ENCODE results near the gene CD79A.
A peak's percentile ranks its signal among the peaks of the same experiment; 100 is the strongest.
"Not testable (repeated sequence)": the region's sequence is repeated elsewhere in the genome, so short reads cannot be mapped to it uniquely, and the experiment has no call there.

The CD79A gene

DNA sequence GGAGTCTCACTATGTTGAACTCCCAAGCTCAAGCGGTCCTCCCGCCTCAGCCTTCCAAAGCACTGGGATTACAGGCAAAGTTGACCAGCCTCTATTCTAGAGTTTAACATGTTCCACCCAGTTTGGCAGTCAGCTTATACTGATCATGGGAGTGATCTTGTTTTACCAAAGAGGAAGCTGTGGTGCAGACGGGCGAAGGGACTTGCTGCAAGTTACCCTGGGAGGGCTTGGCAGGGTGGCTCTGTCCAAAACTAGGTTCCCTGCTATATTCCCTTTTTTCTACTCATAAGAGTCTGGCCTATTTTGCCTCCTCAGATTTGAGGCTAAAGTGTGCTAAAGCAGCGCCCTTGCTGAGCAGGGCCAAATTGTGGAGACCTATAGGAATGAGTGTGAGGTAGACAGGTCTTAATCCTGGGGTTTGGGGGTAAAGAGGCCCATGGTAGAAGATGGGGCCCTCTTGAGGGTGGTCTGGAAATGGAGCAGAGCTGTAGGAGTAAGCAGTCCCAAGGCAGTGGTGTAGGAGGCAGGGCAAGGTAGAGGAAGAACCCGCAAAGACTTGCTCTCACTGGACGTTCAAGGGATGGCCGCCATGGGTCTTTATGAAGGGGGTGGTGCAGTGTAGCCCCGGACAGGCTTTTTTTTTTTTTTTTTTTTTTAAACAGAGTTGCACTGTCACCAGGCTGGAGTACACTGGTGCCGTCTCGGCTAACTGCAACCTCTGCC, 13.7 kb upstream of the CD79A start:
- no peak for FAIRE-seq

DNA sequence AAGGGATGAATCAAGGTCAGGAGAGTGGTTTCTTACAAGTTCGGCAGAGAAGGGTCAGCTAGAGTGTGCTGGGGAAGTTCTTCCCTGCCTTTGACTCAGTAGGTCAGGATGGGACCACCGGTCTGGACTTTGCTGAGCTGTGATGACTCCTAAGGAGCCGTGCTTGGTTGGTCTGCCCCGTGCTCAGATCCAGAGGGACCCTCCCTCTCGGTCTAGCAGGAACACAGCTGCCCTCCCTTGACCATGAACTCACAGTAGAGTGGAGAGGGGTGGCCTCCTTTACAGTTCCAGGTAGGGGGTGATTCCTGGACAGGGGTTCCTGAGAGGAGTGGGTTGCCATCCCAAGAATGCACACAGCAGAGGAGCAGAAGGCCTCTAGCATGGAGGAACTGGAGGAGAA, 12.7 kb upstream of the CD79A start:
- no peak for FAIRE-seq

DNA sequence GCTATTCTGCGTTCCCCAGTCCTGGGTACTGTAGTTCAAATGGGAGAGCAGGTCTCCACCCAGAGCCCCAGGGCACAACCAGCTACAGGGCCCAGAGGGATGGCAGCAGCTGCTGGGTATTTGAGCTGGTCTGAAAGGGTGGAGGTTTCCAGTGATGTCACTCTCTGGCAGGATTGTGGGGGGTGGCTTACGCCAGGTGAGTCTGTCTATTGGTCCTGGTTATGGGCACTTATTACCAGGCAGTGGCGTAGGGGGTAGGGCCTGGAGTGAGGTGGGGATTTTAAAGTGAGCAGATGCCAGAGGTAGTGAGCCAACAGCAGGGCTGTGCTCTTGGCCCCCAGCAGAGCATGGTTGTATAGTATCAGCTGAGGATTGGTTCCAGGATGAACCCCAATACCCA, 10.8 kb upstream of the CD79A start:
- FAIRE-seq, result no peak

DNA sequence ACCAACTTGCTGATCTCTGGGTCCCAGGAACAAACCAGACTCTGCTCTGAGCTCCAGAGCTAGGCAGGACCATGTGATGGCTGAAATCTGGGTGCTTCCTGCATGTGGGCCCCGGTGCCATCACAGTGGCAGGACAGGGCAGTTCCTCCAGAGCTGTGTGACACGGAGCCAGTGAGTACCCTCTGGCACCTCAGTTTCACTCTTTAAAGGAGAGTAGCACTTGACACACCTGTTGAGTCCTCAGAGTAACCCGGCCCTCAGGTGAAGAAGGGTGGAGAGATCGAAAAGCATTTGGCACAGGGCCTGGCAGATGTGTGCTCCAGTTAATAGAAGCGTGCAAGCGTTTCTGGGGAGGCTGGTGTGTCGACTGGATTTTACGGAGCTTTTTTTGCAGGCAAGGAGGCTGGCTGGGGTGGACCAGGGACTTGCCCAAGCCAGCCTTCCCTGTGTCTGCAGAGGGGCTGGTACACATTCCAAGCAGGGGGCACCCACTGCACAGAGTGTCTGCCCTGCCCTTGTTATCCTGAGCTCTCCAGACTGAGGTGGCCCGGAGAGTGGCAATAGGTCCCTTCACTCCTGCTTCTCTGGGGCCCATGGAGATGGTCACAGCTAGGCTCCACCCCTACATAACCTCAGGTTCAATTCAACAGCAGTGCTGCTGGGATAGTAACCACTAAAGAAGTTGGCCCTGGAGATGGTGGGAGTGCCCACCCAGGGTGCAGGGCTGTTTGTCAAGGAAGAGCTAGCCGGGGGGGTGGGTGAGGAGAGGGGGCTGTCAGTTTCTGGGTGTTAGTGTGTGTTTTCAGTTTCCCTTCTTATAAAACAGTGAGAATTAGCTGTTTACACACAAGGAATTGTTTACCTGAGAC, 8.7 kb upstream of the CD79A start:
- no peak for FAIRE-seq

DNA sequence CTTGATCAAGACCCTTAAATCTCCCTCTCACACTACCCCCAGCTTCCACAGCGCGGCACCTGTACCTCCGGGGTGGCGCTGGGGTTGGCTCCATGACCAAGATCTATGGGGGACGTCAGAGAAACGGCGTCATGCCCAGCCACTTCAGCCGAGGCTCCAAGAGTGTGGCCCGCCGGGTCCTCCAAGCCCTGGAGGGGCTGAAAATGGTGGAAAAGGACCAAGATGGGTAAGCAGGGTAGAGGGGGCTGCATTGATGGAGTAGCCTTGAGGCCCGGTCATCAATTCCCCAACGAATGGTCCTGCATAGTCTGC, 8.1 kb upstream of the CD79A start:
- FAIRE-seq, result no peak

DNA sequence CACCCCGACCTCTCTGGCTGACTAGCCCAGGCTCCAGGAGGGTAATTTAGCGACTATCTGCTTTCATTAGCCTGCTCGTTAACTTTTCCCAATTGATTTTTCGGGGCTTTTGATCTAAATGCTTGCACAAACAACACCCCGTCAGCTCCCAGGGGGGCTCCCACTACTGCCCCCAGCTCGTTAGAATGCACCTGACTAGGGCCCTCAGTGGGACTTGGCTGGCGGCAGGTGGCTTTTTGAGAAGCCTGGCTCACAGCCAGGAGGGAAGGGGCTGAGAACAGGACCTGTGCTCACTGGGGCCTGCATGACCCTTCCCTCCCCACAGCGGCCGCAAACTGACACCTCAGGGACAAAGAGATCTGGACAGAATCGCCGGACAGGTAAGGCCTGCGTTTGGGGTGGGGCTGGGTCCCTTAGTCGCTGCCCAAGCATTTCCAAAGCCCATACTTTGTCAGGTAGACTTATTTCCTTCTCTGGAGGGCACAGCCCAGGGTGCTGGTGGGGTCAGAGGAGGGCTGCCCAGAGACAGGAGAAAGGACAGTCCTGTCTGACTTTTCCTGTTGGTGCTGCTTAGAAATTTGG, 7.6 kb upstream of the CD79A start:
- FAIRE-seq, result no peak

DNA sequence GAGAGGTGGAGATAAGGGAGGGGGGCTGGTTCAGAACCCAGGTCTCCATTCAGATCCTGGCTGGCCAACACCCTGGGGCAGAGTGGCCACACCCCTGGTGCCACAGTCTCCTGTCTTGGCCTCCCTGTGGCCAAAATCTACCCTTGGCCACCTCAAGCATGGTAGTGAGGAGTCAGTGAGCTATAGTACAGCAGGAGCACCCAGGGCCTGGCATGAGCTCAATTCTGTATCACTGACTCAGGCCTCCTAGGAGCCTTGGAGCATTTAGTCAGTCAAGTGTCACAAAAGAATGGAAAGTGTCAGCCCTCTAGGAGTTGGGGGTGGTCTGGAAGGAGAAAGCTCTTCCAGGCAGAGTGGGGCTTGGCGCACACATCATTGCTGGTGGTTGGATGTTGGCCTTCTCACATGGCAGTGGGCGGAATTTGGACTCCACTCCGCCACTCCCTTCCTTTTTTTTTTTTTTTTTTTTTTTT, 6.6 kb upstream of the CD79A start:
- FAIRE-seq, result no peak

DNA sequence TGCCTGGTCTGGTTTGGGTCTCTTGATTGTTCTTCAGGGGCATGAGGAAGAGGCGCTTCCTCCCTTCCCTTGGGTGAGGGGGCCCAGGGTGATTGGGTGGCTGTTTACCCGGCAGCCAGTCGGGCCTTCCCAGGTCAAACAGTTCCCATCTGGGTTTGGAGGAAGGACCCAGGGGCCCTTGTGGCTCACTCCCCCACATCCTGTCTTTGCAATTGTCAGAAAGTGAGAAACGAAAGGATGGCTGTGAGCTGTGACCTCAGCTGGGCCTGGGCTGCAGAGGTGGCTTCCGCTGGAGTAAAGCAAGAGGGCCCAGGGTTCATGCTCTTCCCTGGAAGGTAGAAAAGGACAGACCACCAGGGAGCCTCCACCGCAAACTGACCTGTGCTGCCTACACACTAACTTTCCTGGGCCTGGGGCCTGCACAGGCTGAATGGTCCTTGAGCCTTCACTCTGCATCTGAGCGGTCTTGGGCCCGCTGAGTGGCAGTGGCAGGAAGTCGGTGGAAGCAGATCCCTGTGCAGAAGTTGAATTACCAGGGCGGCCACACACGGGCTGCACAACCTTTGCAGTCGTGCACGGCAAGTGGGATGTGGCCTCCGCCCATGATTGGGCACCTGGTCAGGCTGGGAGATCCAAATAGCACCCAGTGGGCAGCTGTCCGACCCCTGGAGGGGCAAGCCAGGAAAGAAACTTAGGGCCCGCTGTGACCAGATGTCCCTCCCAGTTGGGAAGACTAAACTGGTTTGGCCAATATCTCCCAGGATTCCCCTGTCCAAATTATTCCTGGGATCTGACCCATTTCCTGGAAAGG, 5.3 kb upstream of the CD79A start:
- FAIRE-seq, result no peak

DNA sequence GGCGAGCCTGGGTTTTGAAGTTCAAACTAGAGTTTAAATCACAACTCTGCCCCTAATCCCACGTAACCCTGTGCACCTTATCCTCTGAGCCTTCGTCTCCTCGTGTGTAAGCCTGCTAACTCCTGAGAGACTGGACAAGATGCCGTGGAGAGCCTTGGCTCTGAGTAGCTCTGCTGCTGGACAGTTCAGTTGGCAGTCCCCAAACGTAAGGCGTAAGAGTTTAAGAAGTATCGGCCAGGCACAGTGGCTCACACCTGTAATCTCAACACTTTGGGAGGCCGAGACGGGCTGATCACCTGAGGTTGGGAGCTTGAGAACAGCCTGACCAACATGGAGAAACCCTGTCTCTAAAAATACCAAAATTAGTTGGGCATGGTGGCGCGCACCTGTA, 4.7 kb upstream of the CD79A start:
- no peak for FAIRE-seq

DNA sequence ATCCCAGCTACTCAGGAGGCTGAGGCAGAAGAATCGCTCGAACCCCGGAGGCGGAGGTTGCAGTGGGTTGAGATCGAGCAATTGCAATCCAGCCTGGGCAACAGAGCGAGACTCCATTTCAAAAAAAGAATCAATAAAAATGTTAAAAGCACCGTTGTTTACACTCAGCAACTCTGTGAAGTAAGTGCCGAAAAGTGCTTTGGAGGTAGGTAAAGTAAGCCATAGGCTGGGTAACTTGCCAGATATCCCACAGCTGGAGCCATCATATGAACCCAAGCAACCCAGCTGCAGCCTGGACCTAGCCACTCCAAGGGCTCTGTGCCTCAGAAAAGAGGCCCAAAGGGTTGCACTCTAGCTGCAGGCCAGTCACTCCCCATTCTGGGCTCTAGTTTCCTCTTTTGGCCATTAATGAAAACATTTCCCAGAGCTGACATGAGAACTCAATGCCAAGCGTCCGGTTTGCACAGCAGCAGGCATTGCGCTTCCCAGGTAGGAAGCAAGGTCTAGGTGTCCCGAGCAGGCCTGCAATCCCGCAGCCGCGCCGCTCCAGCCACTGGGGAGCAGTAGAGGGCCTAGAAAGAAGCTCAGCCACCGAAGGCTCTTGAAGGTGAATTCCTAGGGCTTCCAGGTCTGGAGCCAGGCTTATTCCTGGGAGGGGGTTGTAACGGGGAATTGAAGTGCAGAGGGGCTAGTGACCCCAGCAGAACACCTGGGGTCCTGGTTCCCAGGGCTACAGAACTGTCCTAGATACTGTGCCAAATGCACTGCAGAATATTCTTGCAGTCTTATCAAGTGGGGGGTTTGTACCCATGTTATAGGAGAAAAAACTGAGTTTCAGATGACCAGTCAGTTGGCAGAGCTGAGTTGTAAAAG, 4.1 kb upstream of the CD79A start:
- FAIRE-seq, result no peak

DNA sequence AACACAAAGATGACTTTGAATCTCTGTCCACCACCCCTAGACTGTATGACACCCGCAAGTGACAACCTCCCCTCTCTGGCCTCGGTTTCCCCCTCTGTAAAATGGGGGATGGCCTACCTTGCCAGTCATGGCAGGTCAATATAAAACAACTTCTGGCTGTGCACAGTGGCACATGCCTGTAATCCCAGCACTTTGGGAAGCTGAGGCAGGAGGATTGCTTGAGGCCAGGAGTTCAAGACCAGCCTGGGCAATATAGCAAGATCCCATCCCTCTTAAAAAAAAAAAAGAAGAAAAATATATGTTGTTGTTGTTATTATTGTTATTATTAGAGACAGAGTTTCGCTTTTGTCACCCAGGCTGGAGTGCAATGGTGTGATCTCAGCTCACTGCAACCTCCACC, 1.1 kb upstream of the CD79A start:
- FAIRE-seq, result not testable (repeated sequence)

DNA sequence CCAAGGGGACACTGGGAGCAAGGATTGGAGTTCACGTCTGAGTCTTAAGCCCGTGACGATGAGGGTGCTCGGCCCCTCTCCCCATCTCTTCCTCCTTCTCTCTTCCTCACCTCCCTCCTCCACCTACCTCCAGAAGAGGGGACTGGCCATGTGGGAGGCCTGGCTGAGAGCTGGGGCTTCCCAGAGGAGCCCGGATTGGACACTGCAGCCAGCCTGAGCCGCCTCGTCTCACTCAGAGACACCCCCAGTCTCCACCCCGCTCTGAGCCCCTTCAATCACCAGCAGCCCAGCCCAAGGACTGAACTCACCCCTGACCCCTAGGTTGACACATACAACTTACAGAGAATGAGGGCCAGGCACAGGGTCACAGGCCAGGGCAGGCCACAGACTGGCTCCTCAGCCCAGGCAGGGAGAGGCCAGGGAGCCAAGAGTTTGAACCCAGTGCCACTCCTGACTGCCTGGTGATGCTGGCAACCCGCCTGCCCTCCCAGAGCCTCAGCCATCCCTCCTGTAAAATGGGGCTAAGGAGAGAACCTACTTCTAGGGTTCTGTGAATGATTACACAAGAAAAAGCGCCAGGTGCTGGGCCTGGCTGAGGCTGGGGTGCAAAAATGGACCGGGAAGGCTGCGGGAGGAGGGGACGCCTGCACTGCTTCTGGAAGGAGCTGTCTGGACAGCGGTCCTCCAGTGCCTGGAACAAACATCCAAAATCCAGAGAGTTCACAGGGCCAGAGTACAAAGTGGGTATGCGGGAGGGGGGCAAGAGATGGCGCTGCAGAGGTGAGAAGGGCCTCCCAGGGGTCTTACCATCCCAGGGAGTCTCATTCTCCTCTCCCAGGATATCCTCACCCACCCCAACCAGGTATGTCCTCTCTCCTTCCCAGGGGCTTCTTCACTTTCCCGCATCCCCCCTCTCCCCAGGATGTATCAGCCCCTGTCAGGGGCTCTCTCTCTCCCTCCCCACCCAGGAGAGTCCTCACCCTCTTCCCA, 1.1 kb downstream of the CD79A start:
- FAIRE-seq, result no peak

DNA sequence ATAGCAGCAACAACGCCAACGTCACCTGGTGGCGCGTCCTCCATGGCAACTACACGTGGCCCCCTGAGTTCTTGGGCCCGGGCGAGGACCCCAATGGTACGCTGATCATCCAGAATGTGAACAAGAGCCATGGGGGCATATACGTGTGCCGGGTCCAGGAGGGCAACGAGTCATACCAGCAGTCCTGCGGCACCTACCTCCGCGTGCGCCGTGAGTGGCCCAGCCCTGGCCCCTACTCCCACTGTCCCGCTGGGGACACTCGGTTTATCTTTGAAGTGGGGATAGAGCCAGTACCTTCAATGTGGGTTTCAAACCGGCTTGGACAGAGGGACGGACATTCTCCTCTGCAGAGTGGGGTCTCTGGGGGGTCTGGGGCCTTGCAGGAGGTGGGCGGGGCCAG, 2.0 kb downstream of the CD79A start:
- FAIRE-seq, result no peak

DNA sequence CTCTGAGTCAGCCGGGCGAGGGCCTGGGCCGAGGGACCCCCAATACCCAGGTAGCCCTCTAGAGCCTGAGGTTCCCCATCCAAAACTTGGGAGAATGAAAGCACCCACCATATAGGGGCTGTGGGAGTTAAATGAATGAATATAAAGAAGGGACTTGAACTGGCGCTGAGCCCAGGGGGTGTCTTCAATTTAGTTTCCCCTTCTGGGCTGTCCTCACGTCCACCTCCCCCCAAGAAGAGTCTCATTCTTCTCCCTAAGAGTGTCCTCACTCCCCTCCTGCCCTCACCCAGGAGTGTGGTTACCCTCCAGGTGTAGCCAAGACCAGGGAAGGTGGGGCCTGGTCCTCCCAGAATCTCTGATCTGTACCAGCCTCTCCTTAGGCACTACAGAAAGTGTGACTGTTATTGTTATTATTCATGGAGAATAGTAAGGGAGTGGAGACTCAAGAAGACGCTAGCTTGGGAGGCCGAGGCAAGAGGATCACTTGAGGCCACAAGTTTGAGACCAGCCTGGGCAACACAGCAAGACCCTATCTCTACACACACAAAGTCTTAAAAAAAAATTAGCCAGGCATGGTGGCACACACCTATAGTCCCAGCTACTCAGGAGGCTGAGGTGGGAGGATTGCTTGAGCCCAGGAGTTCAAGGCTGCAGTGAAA, 2.7 kb downstream of the CD79A start:
- FAIRE-seq, result no peak

DNA sequence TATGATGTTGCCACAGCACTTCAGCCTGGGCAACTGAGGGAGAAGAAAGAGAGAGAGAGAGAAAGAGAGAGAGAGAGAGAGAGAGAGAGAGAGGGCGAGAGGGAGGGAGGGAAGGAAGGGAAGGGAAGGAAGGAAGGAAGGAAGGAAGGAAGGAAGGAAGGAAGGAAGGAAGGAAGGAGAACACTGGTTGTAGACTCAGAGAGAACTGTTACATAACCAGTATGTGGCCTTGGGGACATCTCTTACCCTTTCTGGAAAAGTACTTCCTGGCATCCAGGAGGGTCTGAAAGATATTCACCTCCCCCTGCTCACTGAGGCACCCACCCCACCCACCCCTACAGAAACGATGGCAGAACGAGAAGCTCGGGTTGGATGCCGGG, 3.2 kb downstream of the CD79A start:
- FAIRE-seq, result no peak

DNA sequence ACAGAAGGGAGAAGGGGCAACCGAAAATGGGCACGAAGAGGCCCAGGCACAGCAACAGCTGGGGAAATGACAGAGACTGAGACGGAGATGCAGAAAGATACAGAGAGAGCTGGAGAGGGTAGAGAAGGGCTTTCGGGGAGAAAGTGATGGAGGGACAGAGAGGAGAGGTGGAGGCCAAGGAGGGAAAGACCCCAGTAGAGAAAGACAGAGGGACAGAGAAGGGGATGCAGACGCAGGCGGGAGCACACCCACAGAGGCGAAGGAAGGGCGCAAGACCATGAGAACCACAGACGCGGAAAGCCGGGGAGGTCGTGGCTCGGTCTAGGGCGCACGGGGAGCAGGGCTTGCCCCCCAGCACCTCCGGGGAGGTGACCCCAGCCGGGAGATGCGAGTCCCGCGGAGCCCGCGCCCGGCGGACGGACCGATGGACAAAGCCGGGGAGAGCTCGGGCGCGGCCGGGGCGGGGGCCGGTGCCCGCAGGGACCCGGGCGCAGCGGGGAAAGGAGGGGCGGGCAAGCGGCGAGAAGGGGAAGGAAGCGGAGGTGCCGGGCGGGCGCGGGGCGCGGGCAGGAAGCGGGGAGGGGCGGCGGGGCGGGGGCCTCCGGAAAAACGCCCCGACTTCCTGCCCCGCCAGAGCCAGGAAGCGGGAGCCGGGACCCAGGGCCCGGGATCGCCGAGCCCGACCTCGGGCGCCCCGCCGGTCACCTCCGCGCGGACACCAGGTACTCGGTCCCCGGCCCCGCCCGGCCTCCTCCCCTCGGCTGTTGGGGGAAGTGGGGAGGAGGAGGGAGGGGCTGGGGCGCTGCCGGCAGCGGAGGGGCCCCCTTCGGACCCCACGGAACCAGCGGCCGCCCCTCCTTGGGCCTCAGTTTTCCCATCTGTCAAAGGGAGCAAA, 5.7 kb downstream of the CD79A start, which contains the start of gene ARHGEF1:
TSS of gene ARHGEF1 (plus strand) at position 617 of the 895 bp plus-strand sequence. CDS start 4,899 bp downstream, outside the sequence.
- FAIRE-seq, result no peak

DNA sequence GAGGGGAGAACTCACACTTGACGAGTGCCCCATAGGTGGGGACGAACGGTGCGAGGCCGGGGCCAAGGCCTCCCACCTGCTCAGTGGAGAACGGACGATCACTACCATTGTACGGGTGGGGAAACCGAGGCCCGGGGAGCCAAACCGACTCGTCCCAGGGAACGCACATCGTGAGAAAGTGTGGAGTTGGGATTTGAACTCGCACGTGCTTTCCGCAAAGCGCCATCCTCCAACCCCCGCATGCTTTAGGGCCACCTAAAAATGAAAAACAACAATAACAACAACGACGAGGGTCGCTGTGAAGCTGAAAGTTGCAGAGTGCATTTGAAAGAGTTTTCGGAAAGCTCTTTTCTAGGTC, 6.4 kb downstream of the CD79A start:
- no peak for FAIRE-seq

DNA sequence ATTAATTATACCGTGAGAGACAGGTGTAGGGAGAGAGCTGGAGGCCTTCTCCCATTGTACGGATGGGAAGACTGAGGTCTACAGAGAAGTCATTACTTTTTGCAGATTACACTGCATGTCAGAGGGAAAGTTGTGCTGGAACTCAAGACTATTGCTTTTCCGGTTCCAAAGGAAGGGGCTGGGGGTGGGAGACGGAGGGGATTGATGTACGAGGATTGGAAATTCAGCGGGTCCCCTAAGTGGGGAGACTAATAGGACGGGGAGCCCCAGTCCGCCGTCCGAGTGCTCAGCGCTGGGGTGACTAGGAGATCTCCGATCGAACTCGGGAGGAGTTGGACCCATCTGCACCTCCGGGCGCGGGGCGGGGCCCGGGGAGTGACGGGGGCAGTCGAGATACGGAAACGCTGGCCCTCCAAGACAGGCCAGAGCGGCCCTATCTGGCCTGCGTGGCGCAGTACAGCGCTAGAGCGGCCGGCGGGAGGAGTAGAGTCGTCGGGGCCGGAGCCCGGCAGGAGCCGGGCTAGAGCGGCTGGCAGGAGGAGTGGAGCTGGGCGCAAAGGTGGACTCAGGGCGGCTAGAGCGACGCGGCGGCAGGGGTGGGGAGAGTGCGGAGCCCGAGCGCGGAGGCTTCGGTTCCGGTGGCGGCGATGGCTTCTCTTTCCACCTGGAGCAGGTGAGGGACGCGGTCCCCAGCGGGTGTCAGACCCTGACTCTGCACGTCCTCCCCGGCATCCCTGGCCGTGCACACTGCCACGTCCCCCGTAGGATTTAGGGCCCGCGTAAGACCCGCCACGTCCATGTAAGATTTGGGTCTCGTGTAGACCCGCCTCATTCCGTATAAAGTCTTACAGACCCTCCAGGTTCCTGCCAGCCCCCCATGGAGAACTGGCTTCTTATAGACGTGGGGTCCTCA, 7.0 kb downstream of the CD79A start:
- FAIRE-seq, result peak; percentile 94
